ENCODE measurements around the gene RGS7BP. TPM values are rescaled to one million over a fixed set of nuclear protein-coding genes. Genes with fewer than 3 reads are reported as not detected.

RGS7BP gene
- total and polyA plus RNA-seq, 2 of the 13 experiments (the other 11 are each of a cell fraction or from before 2014, with no cell fraction given) = not detected

GRCh38 chr5:64486163-64486562, 19.7 kb upstream of the RGS7BP start:
- DNase-seq (ENCODE audit: low spot score) (no peak), ATAC-seq (no peak), FAIRE-seq (no peak)
- WGBS (ENCODE audit: low lambda C conversion rate) = 0% methylated on average over 2 of the region's 2 CpGs
- Histone ChIP-seq H3K36me3 (replicated peaks in 1 of 2; ENCODE audit: control insufficient read depth in 1 of 2, insufficient read depth in 2 of 2, low read length in 2 of 2) (no peaks in the 10 kb centered on the region), H3K79me2 (ENCODE audit: insufficient read depth, low read length) (no peaks in the 10 kb centered on the region), H2AFZ (ENCODE audit: low read length) (no peak overlapping the region), H3K27ac (ENCODE audit: extremely low read length, insufficient read depth, low read length) (no peak overlapping the region), H3K9me3 (ENCODE audit: low read length) (no peaks in the 10 kb centered on the region), H3K4me3 (replicated peaks in 1 of 3; ENCODE audit: insufficient read depth in 1 of 3, low read depth in 2 of 3, low read length in 3 of 3) (no peak overlapping the region), H4K20me1 (ENCODE audit: insufficient read depth, low read length) (no peaks in the 10 kb centered on the region), H3K4me2 (ENCODE audit: low read depth, low read length) (no peak overlapping the region), H3K9ac (ENCODE audit: insufficient read depth, low read depth, low read length) (no peak overlapping the region), H3K4me1 (ENCODE audit: insufficient read depth, low read length) (no peaks in the 10 kb centered on the region), H3K27me3 (ENCODE audit: control insufficient read depth in 1 of 2, insufficient read depth in 2 of 2, low read length in 2 of 2) (no peaks in the 10 kb centered on the region)
- POLR2A ChIA-PET = no interaction called here
- in situ Hi-C loops (cut with HindIII; ENCODE audit: extremely low pct_ligation_motif_present, low pct_unique_long_range_greater_than_20kb) (no loop called here), intact Hi-C loops (cut with micrococcal nuclease; ENCODE audit: unreplicated experiment) (no loop called here)
- TF ChIP-seq ZBTB10 (CRISPR knock-in tag; IDR thresholded peaks at IDR 0.05; ENCODE audit: borderline replicate concordance) (no peak), ZNF550 (CRISPR knock-in tag; IDR thresholded peaks at IDR 0.05; ENCODE audit: borderline replicate concordance) (no peak), ZSCAN12 (CRISPR knock-in tag; IDR thresholded peaks at IDR 0.05) (no peak), TAF1 (CRISPR knock-in tag; IDR thresholded peaks at IDR 0.05) (no peak), ZNF572 (CRISPR knock-in tag; IDR thresholded peaks at IDR 0.05) (no peak), ZNF292 (CRISPR knock-in tag; IDR thresholded peaks at IDR 0.05; ENCODE audit: borderline replicate concordance, low read depth) (no peak), ZHX1 (CRISPR knock-in tag; IDR thresholded peaks at IDR 0.05; ENCODE audit: low read depth) (no peak), RCOR2 (CRISPR knock-in tag; IDR thresholded peaks at IDR 0.05) (no peak), ISL2 (CRISPR knock-in tag; IDR thresholded peaks at IDR 0.05) (no peak), ZKSCAN5 (CRISPR knock-in tag; IDR thresholded peaks at IDR 0.05) (no peak), ZNF180 (CRISPR knock-in tag; IDR thresholded peaks at IDR 0.05; ENCODE audit: borderline replicate concordance, low read depth) (no peak), MTF1 (CRISPR knock-in tag; IDR thresholded peaks at IDR 0.05) (no peak)
- CTCF ChIA-PET (ENCODE audit: low intra/inter-chr PET ratio, low total read pairs) = no interaction called here
- no TSS peak for BruUV-seq (replicated peaks)
